ENCODE data around the gene RSPH1. TPM values are rescaled to one million over a fixed set of nuclear protein-coding genes. Genes with fewer than 3 reads are reported as not detected.

Gene RSPH1
- total RNA-seq, 1 donor: not detected

DNA sequence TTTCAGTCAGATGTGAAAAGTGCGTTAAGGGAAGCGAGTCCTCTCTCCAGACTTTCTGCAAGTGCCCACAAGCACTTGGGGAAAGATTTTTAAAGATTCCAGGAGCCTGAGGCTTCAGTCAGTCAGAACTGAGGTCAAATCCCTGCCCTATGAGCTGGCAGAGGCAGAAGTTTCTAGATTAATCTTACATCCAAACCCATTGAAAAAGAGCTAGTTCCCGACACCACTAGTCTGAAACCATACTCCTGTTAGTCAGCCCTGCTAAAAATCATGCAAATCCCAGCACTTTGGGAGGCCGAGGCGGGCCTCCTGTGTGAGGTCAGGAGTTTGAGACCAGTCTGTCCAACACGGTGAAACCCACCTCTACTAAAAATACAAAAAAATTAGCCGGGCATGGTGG is 21.0 kb downstream of the RSPH1 start:
- H3K9me3 ChIP-seq (ENCODE audit: low read depth, low read length): no peaks in the 10 kb centered on the region
- H3K4me3 ChIP-seq (ENCODE audit: insufficient read depth, low read length): no peak overlapping the region
- H2AFZ ChIP-seq (ENCODE audit: low read length): no peak overlapping the region
- H3K4me2 ChIP-seq (ENCODE audit: insufficient read depth, low read length): no peak overlapping the region
- H3K27me3 ChIP-seq (ENCODE audit: insufficient read depth, low read length): no peaks in the 10 kb centered on the region
- no peaks in the 10 kb centered on the region for H3K36me3 ChIP-seq (ENCODE audit: insufficient read depth, low read length)
- H4K20me1 ChIP-seq (ENCODE audit: insufficient read depth, low read length): no peaks in the 10 kb centered on the region
- no peaks in the 10 kb centered on the region for H3K79me2 ChIP-seq (ENCODE audit: insufficient read depth, low read length)
- TF ChIP-seq, protein P1, sequence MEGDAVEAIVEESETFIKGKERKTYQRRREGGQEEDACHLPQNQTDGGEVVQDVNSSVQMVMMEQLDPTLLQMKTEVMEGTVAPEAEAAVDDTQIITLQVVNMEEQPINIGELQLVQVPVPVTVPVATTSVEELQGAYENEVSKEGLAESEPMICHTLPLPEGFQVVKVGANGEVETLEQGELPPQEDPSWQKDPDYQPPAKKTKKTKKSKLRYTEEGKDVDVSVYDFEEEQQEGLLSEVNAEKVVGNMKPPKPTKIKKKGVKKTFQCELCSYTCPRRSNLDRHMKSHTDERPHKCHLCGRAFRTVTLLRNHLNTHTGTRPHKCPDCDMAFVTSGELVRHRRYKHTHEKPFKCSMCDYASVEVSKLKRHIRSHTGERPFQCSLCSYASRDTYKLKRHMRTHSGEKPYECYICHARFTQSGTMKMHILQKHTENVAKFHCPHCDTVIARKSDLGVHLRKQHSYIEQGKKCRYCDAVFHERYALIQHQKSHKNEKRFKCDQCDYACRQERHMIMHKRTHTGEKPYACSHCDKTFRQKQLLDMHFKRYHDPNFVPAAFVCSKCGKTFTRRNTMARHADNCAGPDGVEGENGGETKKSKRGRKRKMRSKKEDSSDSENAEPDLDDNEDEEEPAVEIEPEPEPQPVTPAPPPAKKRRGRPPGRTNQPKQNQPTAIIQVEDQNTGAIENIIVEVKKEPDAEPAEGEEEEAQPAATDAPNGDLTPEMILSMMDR (IDR thresholded peaks at IDR 0.05; ENCODE audit: extremely low read depth, low read depth, low read length): no peak
- H3K4me1 ChIP-seq (ENCODE audit: insufficient read depth, low read length): peaks cover 4% of the 10 kb centered on the region
- no peak overlapping the region for H3K27ac ChIP-seq (ENCODE audit: low read depth, low read length)
- no peak for DNase-seq (ENCODE audit: insufficient read length, low spot score, missing footprints)

DNA sequence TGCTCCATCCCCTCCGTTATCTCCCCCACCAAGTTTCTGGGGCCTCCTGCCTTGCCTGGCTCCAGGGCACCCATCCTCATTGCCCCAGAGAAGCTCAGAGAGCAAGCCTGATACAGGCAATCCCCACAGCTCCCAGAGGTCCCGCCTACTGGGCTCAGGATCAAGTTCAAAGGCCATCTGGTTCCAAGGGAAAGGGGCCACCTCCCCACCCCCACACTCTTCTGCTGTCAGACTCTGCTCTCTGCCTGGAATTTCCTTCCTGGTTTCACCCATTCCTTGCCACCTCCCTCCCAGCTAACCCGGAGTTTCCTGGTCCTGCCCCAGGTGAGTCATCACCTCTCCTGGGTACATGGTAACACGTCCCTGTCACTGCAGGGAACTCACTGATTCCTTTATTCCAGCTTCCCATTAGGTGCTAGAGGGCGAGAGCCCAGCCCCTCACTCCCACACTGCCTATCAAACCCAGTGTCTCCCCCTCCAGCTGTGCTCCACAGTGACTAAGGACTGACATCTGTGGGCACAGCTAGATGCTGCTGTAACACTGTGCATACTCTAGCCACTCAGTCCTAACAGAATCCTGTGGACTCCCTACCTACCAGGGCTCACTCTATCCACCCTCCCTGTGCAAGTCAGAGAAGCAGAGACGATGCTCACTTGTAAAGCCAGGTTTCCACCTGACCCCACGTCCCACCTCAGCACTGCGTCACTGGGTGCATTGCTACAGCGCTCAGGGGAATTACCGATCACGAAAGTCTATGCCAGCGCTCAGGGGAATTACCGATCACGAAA is 21.8 kb downstream of the RSPH1 start:
- DNase-seq (ENCODE audit: insufficient read length, low spot score, missing footprints): no peak
- Histone ChIP-seq H3K27ac (ENCODE audit: low read depth, low read length) (no peak overlapping the region), H3K79me2 (ENCODE audit: insufficient read depth, low read length) (no peaks in the 10 kb centered on the region), H3K27me3 (ENCODE audit: insufficient read depth, low read length) (no peaks in the 10 kb centered on the region), H3K4me2 (ENCODE audit: insufficient read depth, low read length) (no peak overlapping the region), H3K4me3 (ENCODE audit: insufficient read depth, low read length) (no peak overlapping the region), H4K20me1 (ENCODE audit: insufficient read depth, low read length) (no peaks in the 10 kb centered on the region), H3K9me3 (ENCODE audit: low read depth, low read length) (no peaks in the 10 kb centered on the region), H3K4me1 (ENCODE audit: insufficient read depth, low read length) (peaks cover 4% of the 10 kb centered on the region), H3K36me3 (ENCODE audit: insufficient read depth, low read length) (no peaks in the 10 kb centered on the region), H2AFZ (ENCODE audit: low read length) (no peak overlapping the region)
- TF ChIP-seq, protein P1 (IDR thresholded peaks at IDR 0.05; ENCODE audit: extremely low read depth, low read depth, low read length): no peak

DNA sequence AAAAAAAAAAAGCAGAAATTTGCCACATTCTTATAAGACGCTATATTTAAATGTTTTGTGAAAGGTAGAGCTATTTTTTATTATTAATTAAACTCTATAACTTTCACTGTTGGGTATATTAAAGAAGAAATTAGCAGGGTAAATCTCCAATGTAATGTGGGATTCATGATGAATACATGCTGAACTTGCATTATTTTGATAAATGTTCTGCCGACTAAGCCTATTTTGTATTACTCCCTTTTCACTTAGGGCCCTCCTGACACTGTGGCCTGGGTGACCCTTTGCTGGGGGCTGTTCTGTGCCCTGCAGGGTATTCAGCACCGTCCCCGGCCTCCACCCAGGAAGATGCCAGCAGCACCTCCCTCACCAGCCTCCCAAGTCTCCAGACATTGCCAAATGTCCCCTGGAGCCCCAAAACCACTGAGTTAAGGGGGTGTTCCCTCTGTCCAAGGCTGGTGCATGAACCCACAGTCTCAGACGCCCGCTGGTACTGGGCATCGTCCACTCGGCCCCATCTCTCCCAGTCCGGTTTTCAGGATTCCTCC is 22.5 kb downstream of the RSPH1 start:
- Histone ChIP-seq H3K9me3 (ENCODE audit: low read depth, low read length) (no peaks in the 10 kb centered on the region), H3K4me2 (ENCODE audit: insufficient read depth, low read length) (no peak overlapping the region), H3K4me3 (ENCODE audit: insufficient read depth, low read length) (no peak overlapping the region), H2AFZ (ENCODE audit: low read length) (no peak overlapping the region), H3K27ac (ENCODE audit: low read depth, low read length) (no peak overlapping the region), H3K79me2 (ENCODE audit: insufficient read depth, low read length) (no peaks in the 10 kb centered on the region), H4K20me1 (ENCODE audit: insufficient read depth, low read length) (no peaks in the 10 kb centered on the region), H3K4me1 (ENCODE audit: insufficient read depth, low read length) (peaks cover 4% of the 10 kb centered on the region), H3K36me3 (ENCODE audit: insufficient read depth, low read length) (no peaks in the 10 kb centered on the region), H3K27me3 (ENCODE audit: insufficient read depth, low read length) (peaks cover 6% of the 10 kb centered on the region)
- TF ChIP-seq, protein P1 (IDR thresholded peaks at IDR 0.05; ENCODE audit: extremely low read depth, low read depth, low read length): no peak
- no peak for DNase-seq (ENCODE audit: insufficient read length, low spot score, missing footprints)

DNA sequence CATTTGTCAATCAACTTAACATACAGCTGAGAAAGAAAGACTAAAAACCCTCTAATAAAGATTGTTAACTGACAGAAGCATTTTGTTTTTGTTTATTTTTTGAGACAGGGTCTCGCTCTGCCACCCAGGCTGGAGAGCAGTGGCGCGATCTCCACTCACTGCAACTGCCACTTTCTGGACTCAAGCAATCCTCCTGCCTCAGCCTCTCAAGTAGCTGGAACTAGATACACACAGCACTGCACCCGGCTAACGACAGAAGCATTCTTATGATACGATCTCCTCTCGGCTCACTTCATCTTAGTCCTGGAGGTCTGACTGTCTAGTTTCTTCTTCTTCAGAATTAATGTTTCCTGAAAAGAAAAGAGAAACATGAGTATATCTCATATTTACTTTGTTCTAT is 23.5 kb downstream of the RSPH1 start:
- no peak overlapping the region for H3K4me2 ChIP-seq (ENCODE audit: insufficient read depth, low read length)
- H2AFZ ChIP-seq (ENCODE audit: low read length): no peak overlapping the region
- TF ChIP-seq, protein P1 (IDR thresholded peaks at IDR 0.05; ENCODE audit: extremely low read depth, low read depth, low read length): no peak
- no peaks in the 10 kb centered on the region for H3K9me3 ChIP-seq (ENCODE audit: low read depth, low read length)
- peaks cover 4% of the 10 kb centered on the region for H3K4me1 ChIP-seq (ENCODE audit: insufficient read depth, low read length)
- no peaks in the 10 kb centered on the region for H3K36me3 ChIP-seq (ENCODE audit: insufficient read depth, low read length)
- no peaks in the 10 kb centered on the region for H3K79me2 ChIP-seq (ENCODE audit: insufficient read depth, low read length)
- H4K20me1 ChIP-seq (ENCODE audit: insufficient read depth, low read length): no peaks in the 10 kb centered on the region
- no peak overlapping the region for H3K4me3 ChIP-seq (ENCODE audit: insufficient read depth, low read length)
- H3K27ac ChIP-seq (ENCODE audit: low read depth, low read length): no peak overlapping the region
- DNase-seq (ENCODE audit: insufficient read length, low spot score, missing footprints): no peak
- peaks cover 7% of the 10 kb centered on the region for H3K27me3 ChIP-seq (ENCODE audit: insufficient read depth, low read length)
